GM12878 (cell line): ENCODE data around the gene LMO7. TPM values are rescaled to one million over a fixed set of nuclear protein-coding genes. Genes with fewer than 3 reads are reported as not detected.

Source experiments
- ATAC-seq: fragments of 200-7000 bp; cut with Tn5 transposase; 3 replicates; pipeline ENCODE4 v1.9.1; 2020; ENCODE audit warnings: mild to moderate bottlenecking, moderate library complexity
- BruUV-seq: library from RNA; stranded (reverse); fragments of 400-500 nt; replicated peaks from 2 replicates; lab custom pipeline; 2021; lab: Mats Ljungman, UMichigan
- CTCF ChIA-PET: fragments of 300-600 bp; sonication (Branson Sonifier 250); formaldehyde crosslinking; extraction: SDS; loops from one replicate; lab custom pipeline; 2021; ENCODE audit warnings: inconsistent platforms; lab: Yijun Ruan, JAX
- POLR2A ChIA-PET: fragments of 350-600 bp; formaldehyde crosslinking; extraction: SDS; loops from one replicate; lab custom pipeline; 2021; ENCODE audit warnings: inconsistent platforms; lab: Charles Lee
- RAD21 ChIA-PET: fragments of 300-600 bp; sonication (Branson Sonifier 250); formaldehyde crosslinking; loops from one replicate; lab custom pipeline; 2023; ENCODE audit warnings: antibody characterized with exemption; ENCODE audit not compliant: unreplicated experiment; lab: Charles Lee
- SMC1A ChIA-PET: fragments of 300-600 bp; sonication (Branson Sonifier 250); formaldehyde crosslinking; loops from one replicate; lab custom pipeline; 2023; ENCODE audit not compliant: unreplicated experiment, uncharacterized antibody; lab: Charles Lee
- DNase-seq: peaks from one replicate; pipeline ENCODE4 v3.0.0-alpha.2; 2011; ENCODE audit warnings: low read depth, low spot score
- FAIRE-seq: peaks from 3 replicates; lab custom pipeline; 2011; peaks lifted over from hg19 to GRCh38; lab: Jason Lieb, UNC
- H2AFZ ChIP-seq: 2 replicates; pipeline ENCODE4 v1.6.0; 2011; ENCODE audit warnings: low read depth, low read length, control low read depth; ENCODE audit not compliant: control insufficient read depth
- H3K27ac ChIP-seq: 2 replicates; pipeline ENCODE4 v1.5.1; 2011; ENCODE audit warnings: control low read depth; ENCODE audit not compliant: control insufficient read depth, insufficient read depth
- H3K27me3 ChIP-seq, 2 experiments: replicated peaks in 1 of 2; 2 replicates each; pipeline versions ENCODE4 v1.6.0 to v1.6.1; 2011; ENCODE audit warnings: low read length in 1 of 2; ENCODE audit not compliant: control insufficient read depth in 2 of 2, insufficient read depth in 2 of 2
- H3K36me3 ChIP-seq, 2 experiments: 2 replicates each; pipeline ENCODE4 v1.5.1; 2011; ENCODE audit warnings: low read length in 1 of 2; ENCODE audit not compliant: control insufficient read depth in 2 of 2, insufficient read depth in 2 of 2
- H3K4me1 ChIP-seq: 2 replicates; pipeline ENCODE4 v1.6.1; 2011; ENCODE audit warnings: mild to moderate bottlenecking, low read length, moderate library complexity, mixed read lengths; ENCODE audit not compliant: control insufficient read depth, insufficient read depth
- H3K4me2 ChIP-seq: 2 replicates; pipeline ENCODE4 v1.6.0; 2011; ENCODE audit warnings: control low read depth; ENCODE audit not compliant: control insufficient read depth, insufficient read depth
- H3K4me3 ChIP-seq: fragments of 200-600 bp; sonication (generic); 2 replicates; pipeline ENCODE4 v1.5.1; 2016
- H3K79me2 ChIP-seq: 2 replicates; pipeline ENCODE4 v1.6.0; 2011; ENCODE audit warnings: low read length; ENCODE audit not compliant: control insufficient read depth, insufficient read depth
- H3K9ac ChIP-seq: 2 replicates; pipeline ENCODE4 v1.8.0; 2011; ENCODE audit warnings: low read length, control low read depth, mixed read lengths; ENCODE audit not compliant: control insufficient read depth, insufficient read depth
- H3K9me3 ChIP-seq: replicated peaks from 3 replicates; pipeline ENCODE4 v1.5.1; 2011; ENCODE audit warnings: mild to moderate bottlenecking, low read length; ENCODE audit not compliant: control insufficient read depth, insufficient read depth
- H4K20me1 ChIP-seq: 2 replicates; pipeline ENCODE4 v1.6.0; 2011; ENCODE audit not compliant: control insufficient read depth, insufficient read depth
- ATF2 ChIP-seq: IDR thresholded peaks from 2 replicates; pipeline ENCODE4 v1.6.1; 2012; ENCODE audit warnings: low read length, inconsistent platforms
- CHD2 ChIP-seq: IDR thresholded peaks from 2 replicates; pipeline ENCODE4 v1.6.1; 2011; ENCODE audit warnings: low read depth, low read length, improper control_type of control experiment, borderline replicate concordance
- CREM ChIP-seq: IDR thresholded peaks from 2 replicates; pipeline ENCODE4 v1.6.1; 2014; ENCODE audit warnings: antibody characterized with exemption, low read depth
- ESRRA ChIP-seq: IDR thresholded peaks from 2 replicates; pipeline ENCODE4 v1.6.1; 2012; ENCODE audit warnings: mild to moderate bottlenecking, low read length, improper control_type of control experiment
- FOXM1 ChIP-seq: IDR thresholded peaks from 2 replicates; pipeline ENCODE4 v1.6.1; 2012; ENCODE audit warnings: low read depth, mild to moderate bottlenecking, inconsistent platforms, low read length, moderate library complexity
- GATAD2B ChIP-seq: fragments of 450-650 bp; conservative IDR thresholded peaks from 2 replicates; pipeline ENCODE4 v1.6.1; 2017; ENCODE audit warnings: low read depth, mild to moderate bottlenecking, moderate library complexity
- HCFC1 ChIP-seq: fragments of 150-350 bp; IDR thresholded peaks from 2 replicates; pipeline ENCODE4 v1.6.1; 2014; ENCODE audit warnings: low read length
- IRF4 ChIP-seq: IDR thresholded peaks from 2 replicates; pipeline ENCODE4 v1.6.1; 2011; ENCODE audit warnings: low read depth, low read length
- MTA3 ChIP-seq: IDR thresholded peaks from 2 replicates; pipeline ENCODE4 v1.6.1; 2012; ENCODE audit warnings: low read length, inconsistent platforms, borderline replicate concordance
- NFYB ChIP-seq: IDR thresholded peaks from 2 replicates; pipeline ENCODE4 v1.6.1; 2011; ENCODE audit warnings: low read depth, mild to moderate bottlenecking, low read length, improper control_type of control experiment, moderate library complexity; ENCODE audit not compliant: insufficient read depth
- NR2C2 ChIP-seq: IDR thresholded peaks from 2 replicates; pipeline ENCODE4 v1.6.1; 2011; ENCODE audit warnings: borderline replicate concordance, low read depth; ENCODE audit not compliant: control insufficient read depth, insufficient read length
- PRDM15 ChIP-seq: fragments of 450-650 bp; formaldehyde crosslinking; IDR thresholded peaks from 2 replicates; pipeline ENCODE4 v1.4.0; 2020; ENCODE audit warnings: mild to moderate bottlenecking, moderate library complexity
- RCOR1 ChIP-seq: conservative IDR thresholded peaks from 2 replicates; pipeline ENCODE4 v1.6.1; 2012; ENCODE audit warnings: low read depth, low read length, improper control_type of control experiment
- RELA ChIP-seq: fragments of 450-650 bp; IDR thresholded peaks from 2 replicates; pipeline ENCODE4 v1.8.0; 2014; ENCODE audit warnings: borderline replicate concordance; ENCODE audit not compliant: partially characterized antibody
- SMAD1 ChIP-seq: fragments of 450-650 bp; IDR thresholded peaks from 2 replicates; pipeline ENCODE4 v1.6.1; 2018; ENCODE audit warnings: mild to moderate bottlenecking, low read depth; ENCODE audit not compliant: partially characterized antibody
- SPI1 ChIP-seq: IDR thresholded peaks from 2 replicates; pipeline ENCODE4 v1.6.1; 2011; ENCODE audit warnings: low read depth, mild to moderate bottlenecking, low read length, moderate library complexity, borderline replicate concordance; ENCODE audit not compliant: insufficient read depth
- ZNF24 ChIP-seq: fragments of 450-650 bp; IDR thresholded peaks from 2 replicates; pipeline ENCODE4 v1.6.1; 2017; ENCODE audit warnings: antibody characterized with exemption, mild to moderate bottlenecking
- ZZZ3 ChIP-seq: IDR thresholded peaks from 2 replicates; pipeline ENCODE4 v1.6.1; 2011; ENCODE audit warnings: low read depth; ENCODE audit not compliant: control insufficient read depth, insufficient read length
- WGBS: methylation state at CpG from one replicate; pipeline ENCODE4 v1.1.6; 2016; ENCODE audit warnings: low lambda C conversion rate; ENCODE audit not compliant: insufficient replicate concordance, insufficient coverage; ENCODE audit errors: missing lambda C conversion rate; 5-methylcytosine and 5-hydroxymethylcytosine counted together
- in situ Hi-C: fragments of 300-500 bp; cut with MboI; formaldehyde crosslinking; loops from 9 replicates; pipeline ENCODE4 v1.14.3; 2018; ENCODE audit warnings: mixed read lengths
- intact Hi-C: fragments of 100-400 bp; cut with micrococcal nuclease; formaldehyde crosslinking; loops from one replicate; pipeline ENCODE4 v1.14.2; 2022; ENCODE audit not compliant: unreplicated experiment
- polyA plus RNA-seq, 11 experiments: library from polyadenylated mRNA; depleted of rRNA in 4 of 11; unstranded in 6 of 11; stranded (reverse) in 5 of 11; fragments of >200 nt; fragmentation: Nextera tagmentation in 4 of 11; fragmentation: Illumina TruSeq in 1 of 11; extraction: Ambion mirVana in 4 of 11; extraction: Trizol in 1 of 11; gene quantifications; 1 replicate in 1 of 11; 2 replicates in 10 of 11; pipeline versions ENCODE4 v1.2.1 to v1.2.3, GENCODE V29; 2011 to 2016; ENCODE audit warnings: inconsistent platforms in 2 of 11, missing spikeins in 2 of 11, low read depth in 1 of 11
- total RNA-seq, 4 experiments: library from RNA; depleted of rRNA in 3 of 4; stranded (reverse); fragments of >200 nt in 3 of 4; fragmentation: Illumina TruSeq in 1 of 4; extraction: Trizol in 1 of 4; gene quantifications; 2 replicates each; pipeline versions ENCODE4 v1.2.1 to v1.2.3, GENCODE V29; 2013 to 2021

Gene LMO7
- total and polyA plus RNA-seq, 10 of the 15 experiments (the other 5 are each of a cell fraction or from before 2014, with no cell fraction given) = 8.5 to 67.8 (median 36.8) TPM

GRCh38 chr13:75770592-75771011 is 134.5 kb downstream of the LMO7 start:
- no TSS peak for BruUV-seq
- CTCF ChIA-PET = interaction anchor here (1.4 kb wide), 1 partner anchor 75 kb away, joined by 3 read pairs; no protein-coding TSS in a partner anchor

More at GRCh38 chr13:75770592-75771011, 134.5 kb downstream of the LMO7 start:
- no peak for FAIRE-seq
- Histone ChIP-seq H4K20me1 (no peaks in the 10 kb centered on the region), H2AFZ (no peak overlapping the region), H3K4me3 (no peak overlapping the region), H3K79me2 (no peaks in the 10 kb centered on the region; the same call in 1 of the 2 replicates), H3K27ac (no peak overlapping the region), H3K9ac (no peak overlapping the region), H3K36me3 (no peaks in the 10 kb centered on the region), H3K9me3 (no peaks in the 10 kb centered on the region; the same call in 1 of the 3 replicates), H3K4me2 (no peak overlapping the region), H3K4me1 (no peaks in the 10 kb centered on the region), H3K27me3 (no peaks in the 10 kb centered on the region)
- ChIA-PET RAD21 (no interaction called here), POLR2A (no interaction called here), SMC1A (no interaction called here)
- WGBS = 83% methylated on average over 3 of the region's 3 CpGs
- in situ Hi-C loops (no loop called here), intact Hi-C loops (no loop called here)
- ATAC-seq = no peak
- DNase-seq = no peak
- TF ChIP-seq RELA = no peak
- no peak for TF ChIP-seq GATAD2B
- TF ChIP-seq SPI1 = no peak
- TF ChIP-seq RCOR1 = no peak
- TF ChIP-seq IRF4 = no peak
- TF ChIP-seq CHD2 = no peak
- TF ChIP-seq SMAD1 = no peak
- TF ChIP-seq ATF2 = no peak
- TF ChIP-seq PRDM15 (CRISPR knock-in tag) = no peak
- TF ChIP-seq ZZZ3 = no peak
- no peak for TF ChIP-seq NR2C2
- TF ChIP-seq CREM = no peak
- TF ChIP-seq FOXM1 = no peak
- TF ChIP-seq MTA3 = no peak
- no peak for TF ChIP-seq HCFC1
- TF ChIP-seq ZNF24 = no peak
- TF ChIP-seq ESRRA = no peak
- no peak for TF ChIP-seq NFYB
